Sigmoid colon (tissue), 3 donors: ENCODE results near the gene CDC5L.

Experiments
- CTCF ChIP-seq, 4 experiments: fragments of 450-650 bp in 3 of 4; fragments of 200-600 bp in 1 of 4; IDR thresholded peaks; one replicate each; pipeline ENCODE4 v1.5.1; 2016 to 2019; ENCODE audit warnings: antibody characterized with exemption in 4 of 4, mild to moderate bottlenecking in 3 of 4, moderate library complexity in 2 of 4
- POLR2A ChIP-seq, 2 donors: fragments of 450-650 bp; IDR thresholded peaks; one replicate each; pipeline ENCODE4 v1.6.1; 2016; ENCODE audit warnings: antibody characterized with exemption in 2 of 2, mild to moderate bottlenecking in 2 of 2, moderate library complexity in 2 of 2

- TF ChIP-seq POLR2A (IDR thresholded peaks at IDR 0.05) (no peak), CTCF (IDR thresholded peaks at IDR 0.05) (no peak)
Measured at GRCh38 chr6:44363377-44363926, 24.1 kb upstream of the CDC5L start.
